Peyer's patch (tissue), 4 donors: ENCODE results near the gene ARMH3.

Experiments used
- POLR2A ChIP-seq, 2 donors: fragments of 450-650 bp; IDR thresholded peaks; one replicate each; pipeline ENCODE4 v1.5.1; 2017; ENCODE audit warnings: antibody characterized with exemption in 2 of 2, mild to moderate bottlenecking in 2 of 2, moderate library complexity in 2 of 2
- TF ChIP-seq, protein P1 (sequence below), 6 experiments: fragments of 450-650 bp in 4 of 6; fragments of 200-600 bp in 2 of 6; sonication (generic) in 1 of 6; IDR thresholded peaks; one replicate each; pipeline ENCODE4 v1.5.1; 2017 to 2019; ENCODE audit warnings: antibody characterized with exemption in 6 of 6, mild to moderate bottlenecking in 3 of 6, moderate library complexity in 1 of 6

- TF ChIP-seq, protein P1, sequence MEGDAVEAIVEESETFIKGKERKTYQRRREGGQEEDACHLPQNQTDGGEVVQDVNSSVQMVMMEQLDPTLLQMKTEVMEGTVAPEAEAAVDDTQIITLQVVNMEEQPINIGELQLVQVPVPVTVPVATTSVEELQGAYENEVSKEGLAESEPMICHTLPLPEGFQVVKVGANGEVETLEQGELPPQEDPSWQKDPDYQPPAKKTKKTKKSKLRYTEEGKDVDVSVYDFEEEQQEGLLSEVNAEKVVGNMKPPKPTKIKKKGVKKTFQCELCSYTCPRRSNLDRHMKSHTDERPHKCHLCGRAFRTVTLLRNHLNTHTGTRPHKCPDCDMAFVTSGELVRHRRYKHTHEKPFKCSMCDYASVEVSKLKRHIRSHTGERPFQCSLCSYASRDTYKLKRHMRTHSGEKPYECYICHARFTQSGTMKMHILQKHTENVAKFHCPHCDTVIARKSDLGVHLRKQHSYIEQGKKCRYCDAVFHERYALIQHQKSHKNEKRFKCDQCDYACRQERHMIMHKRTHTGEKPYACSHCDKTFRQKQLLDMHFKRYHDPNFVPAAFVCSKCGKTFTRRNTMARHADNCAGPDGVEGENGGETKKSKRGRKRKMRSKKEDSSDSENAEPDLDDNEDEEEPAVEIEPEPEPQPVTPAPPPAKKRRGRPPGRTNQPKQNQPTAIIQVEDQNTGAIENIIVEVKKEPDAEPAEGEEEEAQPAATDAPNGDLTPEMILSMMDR (IDR thresholded peaks at IDR 0.05): no peak
- no peak for TF ChIP-seq POLR2A (IDR thresholded peaks at IDR 0.05)
Observed at GRCh38 chr10:101902032-101902819, 153.7 kb downstream of the ARMH3 start.
